GM23338 (cell line): Measurements from ENCODE around the gene PHYH. TPM values are rescaled to one million over a fixed set of nuclear protein-coding genes. Genes with fewer than 3 reads are reported as not detected.

ENCODE experiments used
- CREB1 ChIP-seq: fragments of 250-450 bp; sonication (Bioruptor Pico); IDR thresholded peaks from 2 replicates; pipeline ENCODE4 v1.5.0; 2020; ENCODE audit warnings: low read depth, mild to moderate bottlenecking, moderate library complexity
- CTCF ChIP-seq, 2 experiments: fragments of 200-600 bp in 1 of 2; sonication (generic) in 1 of 2; conservative IDR thresholded peaks; 2 replicates each; pipeline versions ENCODE4 v1.5.1 to v1.6.1; 2016 to 2017; ENCODE audit warnings: antibody characterized with exemption in 2 of 2, low read depth in 2 of 2, mild to moderate bottlenecking in 2 of 2, moderate library complexity in 1 of 2
- EZH2 ChIP-seq: fragments of 200-600 bp; sonication (generic); IDR thresholded peaks from one replicate; pipeline ENCODE4 v1.8.0; 2017; ENCODE audit warnings: antibody characterized with exemption, mild to moderate bottlenecking, low read depth; ENCODE audit not compliant: unreplicated experiment
- POLR2AphosphoS5 ChIP-seq: IDR thresholded peaks from 2 replicates; pipeline ENCODE4 v1.6.1; 2016; ENCODE audit warnings: antibody characterized with exemption, low read depth
- REST ChIP-seq: IDR thresholded peaks from one replicate; pipeline ENCODE4 v1.6.1; 2018; ENCODE audit warnings: antibody characterized with exemption; ENCODE audit not compliant: unreplicated experiment
- ZNF114 ChIP-seq: fragments of 250-450 bp; sonication (Bioruptor Pico); IDR thresholded peaks from 2 replicates; pipeline ENCODE4 v1.5.0; 2020; ENCODE audit warnings: mild to moderate bottlenecking, moderate library complexity
- ZNF331 ChIP-seq: fragments of 250-450 bp; sonication (Bioruptor Pico); IDR thresholded peaks from 2 replicates; pipeline ENCODE4 v1.5.0; 2020; ENCODE audit warnings: low read depth, mild to moderate bottlenecking, moderate library complexity
- polyA plus RNA-seq: library from polyadenylated mRNA; unstranded; fragments of >200 nt; fragmentation: Nextera tagmentation; extraction: Ambion mirVana; gene quantifications from 2 replicates; pipeline ENCODE4 v1.2.1, GENCODE V29; 2016
- total RNA-seq: library from RNA; depleted of rRNA; stranded (reverse); fragments of >200 nt; shearing (Covaris generic); gene quantifications from 2 replicates; pipeline ENCODE4 v1.2.3, GENCODE V29; 2014
- TF ChIP-seq, protein P1 (sequence below): fragments of 250-450 bp; sonication (Bioruptor Pico); IDR thresholded peaks from 2 replicates; pipeline ENCODE4 v1.5.0; 2020; ENCODE audit warnings: mild to moderate bottlenecking, moderate library complexity

The PHYH gene
- total and polyA plus RNA-seq, 2 experiments from 2014 or later: 10.9 to 29.8 TPM

- TF ChIP-seq, protein P1, sequence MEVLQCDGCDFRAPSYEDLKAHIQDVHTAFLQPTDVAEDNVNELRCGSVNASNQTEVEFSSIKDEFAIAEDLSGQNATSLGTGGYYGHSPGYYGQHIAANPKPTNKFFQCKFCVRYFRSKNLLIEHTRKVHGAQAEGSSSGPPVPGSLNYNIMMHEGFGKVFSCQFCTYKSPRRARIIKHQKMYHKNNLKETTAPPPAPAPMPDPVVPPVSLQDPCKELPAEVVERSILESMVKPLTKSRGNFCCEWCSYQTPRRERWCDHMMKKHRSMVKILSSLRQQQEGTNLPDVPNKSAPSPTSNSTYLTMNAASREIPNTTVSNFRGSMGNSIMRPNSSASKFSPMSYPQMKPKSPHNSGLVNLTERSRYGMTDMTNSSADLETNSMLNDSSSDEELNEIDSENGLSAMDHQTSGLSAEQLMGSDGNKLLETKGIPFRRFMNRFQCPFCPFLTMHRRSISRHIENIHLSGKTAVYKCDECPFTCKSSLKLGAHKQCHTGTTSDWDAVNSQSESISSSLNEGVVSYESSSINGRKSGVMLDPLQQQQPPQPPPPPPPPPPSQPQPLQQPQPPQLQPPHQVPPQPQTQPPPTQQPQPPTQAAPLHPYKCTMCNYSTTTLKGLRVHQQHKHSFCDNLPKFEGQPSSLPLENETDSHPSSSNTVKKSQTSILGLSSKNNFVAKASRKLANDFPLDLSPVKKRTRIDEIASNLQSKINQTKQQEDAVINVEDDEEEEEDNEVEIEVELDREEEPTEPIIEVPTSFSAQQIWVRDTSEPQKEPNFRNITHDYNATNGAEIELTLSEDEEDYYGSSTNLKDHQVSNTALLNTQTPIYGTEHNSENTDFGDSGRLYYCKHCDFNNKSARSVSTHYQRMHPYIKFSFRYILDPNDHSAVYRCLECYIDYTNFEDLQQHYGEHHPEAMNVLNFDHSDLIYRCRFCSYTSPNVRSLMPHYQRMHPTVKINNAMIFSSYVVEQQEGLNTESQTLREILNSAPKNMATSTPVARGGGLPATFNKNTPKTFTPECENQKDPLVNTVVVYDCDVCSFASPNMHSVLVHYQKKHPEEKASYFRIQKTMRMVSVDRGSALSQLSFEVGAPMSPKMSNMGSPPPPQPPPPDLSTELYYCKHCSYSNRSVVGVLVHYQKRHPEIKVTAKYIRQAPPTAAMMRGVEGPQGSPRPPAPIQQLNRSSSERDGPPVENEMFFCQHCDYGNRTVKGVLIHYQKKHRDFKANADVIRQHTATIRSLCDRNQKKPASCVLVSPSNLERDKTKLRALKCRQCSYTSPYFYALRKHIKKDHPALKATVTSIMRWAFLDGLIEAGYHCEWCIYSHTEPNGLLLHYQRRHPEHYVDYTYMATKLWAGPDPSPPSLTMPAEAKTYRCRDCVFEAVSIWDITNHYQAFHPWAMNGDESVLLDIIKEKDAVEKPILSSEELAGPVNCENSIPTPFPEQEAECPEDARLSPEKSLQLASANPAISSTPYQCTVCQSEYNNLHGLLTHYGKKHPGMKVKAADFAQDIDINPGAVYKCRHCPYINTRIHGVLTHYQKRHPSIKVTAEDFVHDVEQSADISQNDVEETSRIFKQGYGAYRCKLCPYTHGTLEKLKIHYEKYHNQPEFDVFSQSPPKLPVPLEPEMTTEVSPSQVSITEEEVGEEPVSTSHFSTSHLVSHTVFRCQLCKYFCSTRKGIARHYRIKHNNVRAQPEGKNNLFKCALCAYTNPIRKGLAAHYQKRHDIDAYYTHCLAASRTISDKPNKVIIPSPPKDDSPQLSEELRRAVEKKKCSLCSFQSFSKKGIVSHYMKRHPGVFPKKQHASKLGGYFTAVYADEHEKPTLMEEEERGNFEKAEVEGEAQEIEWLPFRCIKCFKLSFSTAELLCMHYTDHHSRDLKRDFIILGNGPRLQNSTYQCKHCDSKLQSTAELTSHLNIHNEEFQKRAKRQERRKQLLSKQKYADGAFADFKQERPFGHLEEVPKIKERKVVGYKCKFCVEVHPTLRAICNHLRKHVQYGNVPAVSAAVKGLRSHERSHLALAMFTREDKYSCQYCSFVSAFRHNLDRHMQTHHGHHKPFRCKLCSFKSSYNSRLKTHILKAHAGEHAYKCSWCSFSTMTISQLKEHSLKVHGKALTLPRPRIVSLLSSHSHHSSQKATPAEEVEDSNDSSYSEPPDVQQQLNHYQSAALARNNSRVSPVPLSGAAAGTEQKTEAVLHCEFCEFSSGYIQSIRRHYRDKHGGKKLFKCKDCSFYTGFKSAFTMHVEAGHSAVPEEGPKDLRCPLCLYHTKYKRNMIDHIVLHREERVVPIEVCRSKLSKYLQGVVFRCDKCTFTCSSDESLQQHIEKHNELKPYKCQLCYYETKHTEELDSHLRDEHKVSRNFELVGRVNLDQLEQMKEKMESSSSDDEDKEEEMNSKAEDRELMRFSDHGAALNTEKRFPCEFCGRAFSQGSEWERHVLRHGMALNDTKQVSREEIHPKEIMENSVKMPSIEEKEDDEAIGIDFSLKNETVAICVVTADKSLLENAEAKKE (CRISPR knock-in tag): no peak
- TF ChIP-seq POLR2AphosphoS5: no peak
- TF ChIP-seq REST: no peak
- no peak for TF ChIP-seq EZH2
- TF ChIP-seq CREB1 (CRISPR knock-in tag): no peak
- no peak for TF ChIP-seq CTCF (conservative IDR thresholded peaks at IDR 0.05; ENCODE audit: low read depth in 2 of 2)
- no peak for TF ChIP-seq ZNF331 (CRISPR knock-in tag)
- no peak for TF ChIP-seq ZNF114 (CRISPR knock-in tag)
Observed at GRCh38 chr10:13328613-13329012, 28.7 kb upstream of the PHYH start (continued).
